Right lobe of liver (tissue), 4 donors: ENCODE measurements around the gene CCDC148.

Experiments
- POLR2A ChIP-seq: fragments of 450-650 bp; IDR thresholded peaks from one replicate; pipeline ENCODE4 v1.6.1; 2017; ENCODE audit warnings: antibody characterized with exemption, mild to moderate bottlenecking
- TF ChIP-seq, protein P1 (sequence below), 4 donors: fragments of 200-600 bp in 3 of 4; fragments of 450-650 bp in 1 of 4; IDR thresholded peaks; one replicate each; pipeline versions ENCODE4 v1.5.1 to v1.8.0; 2016 to 2022; ENCODE audit warnings: antibody characterized with exemption in 4 of 4, mild to moderate bottlenecking in 2 of 4
- donor health status: DM: no; HTN: no; CAD: no.
- donor health status: DM: no; HTN: no; CAD: no.
- donor health status: DM: no; HTN: yes; CAD: no.

DNA sequence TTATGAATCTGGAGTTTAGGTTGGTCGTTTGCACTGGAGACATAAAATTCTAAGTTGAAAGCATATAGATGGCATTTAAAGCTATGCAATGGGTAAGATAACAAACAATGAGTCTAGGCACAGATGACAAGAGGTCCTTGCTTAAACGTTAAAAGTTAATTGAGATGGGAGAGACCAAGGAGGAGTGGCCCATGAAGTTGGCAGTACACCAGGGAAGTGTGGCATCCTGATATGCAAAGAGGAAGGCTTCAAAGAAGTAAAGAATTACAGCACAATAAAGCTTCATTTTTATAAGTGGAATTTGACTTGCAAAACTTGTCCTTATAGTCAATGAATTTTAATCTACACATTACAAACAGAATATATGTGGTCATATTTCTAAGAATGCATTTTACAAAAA, 331.7 kb downstream of the CCDC148 start:
- TF ChIP-seq, protein P1, sequence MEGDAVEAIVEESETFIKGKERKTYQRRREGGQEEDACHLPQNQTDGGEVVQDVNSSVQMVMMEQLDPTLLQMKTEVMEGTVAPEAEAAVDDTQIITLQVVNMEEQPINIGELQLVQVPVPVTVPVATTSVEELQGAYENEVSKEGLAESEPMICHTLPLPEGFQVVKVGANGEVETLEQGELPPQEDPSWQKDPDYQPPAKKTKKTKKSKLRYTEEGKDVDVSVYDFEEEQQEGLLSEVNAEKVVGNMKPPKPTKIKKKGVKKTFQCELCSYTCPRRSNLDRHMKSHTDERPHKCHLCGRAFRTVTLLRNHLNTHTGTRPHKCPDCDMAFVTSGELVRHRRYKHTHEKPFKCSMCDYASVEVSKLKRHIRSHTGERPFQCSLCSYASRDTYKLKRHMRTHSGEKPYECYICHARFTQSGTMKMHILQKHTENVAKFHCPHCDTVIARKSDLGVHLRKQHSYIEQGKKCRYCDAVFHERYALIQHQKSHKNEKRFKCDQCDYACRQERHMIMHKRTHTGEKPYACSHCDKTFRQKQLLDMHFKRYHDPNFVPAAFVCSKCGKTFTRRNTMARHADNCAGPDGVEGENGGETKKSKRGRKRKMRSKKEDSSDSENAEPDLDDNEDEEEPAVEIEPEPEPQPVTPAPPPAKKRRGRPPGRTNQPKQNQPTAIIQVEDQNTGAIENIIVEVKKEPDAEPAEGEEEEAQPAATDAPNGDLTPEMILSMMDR (IDR thresholded peaks at IDR 0.05) = no peak
- no peak for TF ChIP-seq POLR2A
